ENCODE measurements around the gene CCNC.
A peak's percentile ranks its signal among the peaks of the same experiment; 100 is the strongest.

CCNC gene, protein sequence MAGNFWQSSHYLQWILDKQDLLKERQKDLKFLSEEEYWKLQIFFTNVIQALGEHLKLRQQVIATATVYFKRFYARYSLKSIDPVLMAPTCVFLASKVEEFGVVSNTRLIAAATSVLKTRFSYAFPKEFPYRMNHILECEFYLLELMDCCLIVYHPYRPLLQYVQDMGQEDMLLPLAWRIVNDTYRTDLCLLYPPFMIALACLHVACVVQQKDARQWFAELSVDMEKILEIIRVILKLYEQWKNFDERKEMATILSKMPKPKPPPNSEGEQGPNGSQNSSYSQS

DNA sequence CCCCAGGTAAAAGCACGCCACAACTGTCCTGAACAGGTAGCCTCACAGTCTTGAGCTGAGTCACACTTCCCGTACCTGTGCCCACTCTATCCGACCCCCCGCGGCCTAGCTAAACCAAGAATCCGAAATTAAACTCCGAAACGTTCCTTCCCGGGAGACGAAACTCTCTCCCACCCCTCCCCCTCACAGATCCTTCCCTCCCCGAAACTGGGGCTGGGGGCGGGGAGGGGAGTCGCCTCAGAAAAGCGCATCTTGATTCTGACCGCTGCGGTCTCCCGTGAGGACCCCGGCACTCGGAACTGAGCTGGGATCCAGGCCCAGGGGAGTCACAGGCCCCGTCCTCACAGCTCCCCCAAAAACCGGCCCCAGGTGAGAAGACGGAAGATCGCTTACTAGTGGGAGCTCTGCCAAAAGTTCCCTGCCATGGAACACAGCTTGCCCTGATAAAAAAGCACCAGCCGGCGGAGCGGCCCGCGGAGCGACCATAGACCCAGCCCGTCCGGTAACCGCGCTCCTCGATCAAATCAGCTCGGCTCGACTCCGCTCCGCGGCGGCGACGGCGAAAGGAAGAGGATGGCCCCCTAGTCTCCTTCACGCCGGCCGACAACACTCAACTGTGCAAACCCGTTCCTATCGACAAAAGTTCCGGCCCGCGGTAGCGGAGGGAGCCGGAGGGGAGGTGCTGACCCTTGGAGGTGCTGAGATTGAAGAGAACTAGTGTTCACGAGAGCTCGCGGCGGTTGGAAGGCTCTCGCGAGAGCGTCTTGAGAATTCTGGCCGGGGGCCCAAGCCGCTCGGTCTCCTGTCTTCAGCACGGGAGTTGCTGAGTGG is at the start of gene CCNC:
TSS of gene CCNC (minus strand) at position 558 of the 831 bp plus-strand sequence. CDS start at position 425, 133 bp downstream.
- peak; percentile 86 for DNase-seq (ENCODE audit: low read depth)

DNA sequence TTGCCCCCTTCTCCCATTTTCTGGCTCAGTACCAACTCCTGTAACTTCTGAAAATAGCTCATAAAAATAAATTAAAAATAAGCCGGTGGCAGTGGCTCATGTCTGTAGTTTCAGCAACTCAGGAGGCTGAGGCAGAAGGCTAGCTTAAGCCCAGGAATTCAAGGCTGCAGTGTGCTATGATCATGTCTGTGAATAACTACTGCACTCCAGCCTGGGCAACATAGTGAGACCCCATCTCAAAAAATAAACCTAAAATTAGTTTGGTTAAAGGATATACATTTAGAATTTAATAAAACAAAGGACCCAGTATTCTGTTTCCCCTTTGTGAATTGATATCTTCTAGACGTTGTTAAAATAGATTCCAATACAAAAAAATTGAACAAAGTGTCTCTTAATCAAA is 48.7 kb upstream of the CCNC start:
- DNase-seq (ENCODE audit: low read depth) = no peak

DNA sequence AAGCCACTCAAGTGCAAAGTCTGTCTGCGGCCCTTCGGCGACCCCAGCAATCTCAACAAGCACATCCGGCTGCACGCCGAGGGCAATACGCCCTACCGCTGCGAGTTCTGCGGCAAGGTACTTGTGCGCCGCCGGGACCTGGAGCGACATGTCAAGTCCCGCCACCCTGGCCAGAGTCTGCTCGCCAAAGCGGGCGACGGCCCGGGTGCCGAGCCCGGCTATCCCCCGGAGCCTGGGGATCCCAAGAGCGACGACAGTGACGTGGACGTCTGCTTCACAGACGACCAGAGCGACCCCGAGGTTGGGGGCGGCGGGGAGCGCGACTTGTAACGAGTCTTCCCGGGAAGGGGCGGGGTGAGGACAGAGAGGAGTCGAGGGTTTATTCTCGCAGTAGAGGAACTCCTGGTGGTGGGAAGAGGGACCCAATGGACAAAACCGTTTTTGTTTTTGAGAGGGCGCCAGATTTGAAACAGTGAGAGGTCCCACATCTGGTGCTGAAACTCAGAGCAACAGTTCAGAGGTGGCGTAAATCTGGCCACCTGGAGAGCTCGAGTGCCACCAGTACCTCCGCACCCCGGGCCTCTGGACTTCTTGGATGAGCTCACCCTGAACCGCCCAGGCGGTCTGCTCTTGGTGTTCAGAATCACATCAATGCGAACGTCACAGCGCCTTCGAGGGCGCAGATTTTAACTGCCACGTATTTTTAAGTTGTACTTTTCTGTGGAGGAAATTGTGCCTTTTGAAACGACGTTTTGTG is 46.1 kb upstream of the CCNC start:
- DNase-seq (ENCODE audit: low read depth) = no peak

DNA sequence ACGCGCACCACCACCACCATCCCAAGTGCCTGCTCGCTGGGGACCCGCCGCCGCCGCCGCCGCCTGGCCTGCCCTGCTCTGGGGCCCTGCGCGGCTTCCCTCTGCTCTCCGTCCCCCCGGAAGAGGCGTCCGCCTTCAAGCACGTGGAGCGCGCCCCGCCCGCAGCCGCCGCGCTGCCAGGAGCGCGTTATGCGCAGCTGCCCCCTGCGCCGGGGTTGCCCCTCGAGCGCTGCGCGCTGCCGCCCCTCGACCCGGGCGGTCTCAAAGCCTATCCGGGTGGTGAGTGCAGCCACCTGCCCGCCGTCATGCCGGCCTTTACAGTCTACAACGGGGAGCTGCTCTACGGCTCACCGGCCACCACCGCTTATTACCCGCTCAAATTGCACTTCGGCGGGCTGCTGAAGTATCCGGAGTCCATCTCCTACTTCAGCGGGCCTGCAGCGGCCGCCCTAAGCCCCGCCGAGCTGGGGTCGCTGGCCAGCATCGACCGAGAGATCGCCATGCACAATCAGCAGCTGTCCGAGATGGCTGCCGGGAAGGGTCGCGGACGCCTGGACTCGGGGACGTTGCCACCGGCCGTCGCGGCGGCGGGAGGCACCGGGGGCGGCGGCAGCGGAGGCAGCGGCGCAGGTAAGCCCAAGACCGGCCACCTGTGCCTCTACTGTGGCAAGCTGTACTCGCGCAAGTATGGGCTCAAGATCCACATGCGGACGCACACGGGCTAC is 45.4 kb upstream of the CCNC start:
- DNase-seq (ENCODE audit: low read depth) = no peak

DNA sequence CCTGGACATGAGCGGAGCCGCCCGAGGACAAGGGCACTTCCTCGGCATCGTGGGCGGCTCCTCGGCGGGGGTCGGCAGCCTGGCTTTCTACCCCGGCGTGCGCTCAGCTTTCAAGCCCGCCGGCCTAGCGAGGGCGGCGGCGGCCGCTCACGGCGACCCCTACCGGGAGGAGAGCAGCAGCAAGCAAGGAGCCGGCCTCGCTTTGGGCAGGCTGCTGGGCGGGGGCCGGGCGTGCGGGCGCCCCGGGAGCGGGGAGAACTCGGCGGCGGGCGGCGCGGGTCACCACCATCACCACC is 44.9 kb upstream of the CCNC start:
- no peak for DNase-seq (ENCODE audit: low read depth)

DNA sequence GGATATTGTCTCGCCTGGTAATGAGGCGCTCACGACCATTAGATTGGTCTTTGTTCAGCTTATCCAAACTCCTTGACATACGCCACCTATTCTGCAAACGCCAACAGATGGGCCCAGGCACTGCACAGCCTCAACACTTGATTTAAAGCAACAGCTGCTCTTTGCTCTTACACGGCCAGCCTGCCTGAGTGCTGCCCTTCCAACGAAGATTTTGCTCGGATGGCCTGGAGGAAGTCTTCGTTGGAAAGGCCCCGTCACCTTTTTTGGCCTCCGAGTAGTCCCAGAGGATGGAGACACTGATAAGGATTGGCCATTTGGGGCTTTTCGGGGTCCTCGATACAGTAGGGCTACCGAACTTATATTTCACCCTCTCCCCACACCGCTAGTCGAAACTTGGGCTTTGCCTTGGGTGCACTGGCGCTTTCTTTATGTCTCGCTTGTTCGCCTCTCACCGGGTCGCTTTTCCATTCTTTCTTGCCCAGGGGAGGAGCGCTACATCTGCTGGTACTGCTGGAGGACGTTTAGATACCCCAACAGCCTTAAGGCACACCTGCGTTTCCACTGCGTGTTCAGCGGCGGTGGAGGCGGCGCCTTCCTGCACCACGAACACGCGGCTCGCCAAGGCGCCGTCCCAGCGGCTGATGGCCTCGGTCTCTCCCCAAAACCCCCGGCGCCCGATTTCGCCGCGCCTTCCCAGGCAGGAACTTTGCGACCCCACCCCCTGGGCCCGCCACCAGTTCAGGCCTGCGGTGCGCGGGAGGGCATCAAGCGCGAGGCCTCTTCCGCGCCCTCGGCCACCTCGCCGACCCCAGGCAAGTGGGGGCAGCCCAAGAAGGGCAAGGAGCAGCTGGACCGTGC is 44.3 kb upstream of the CCNC start:
- DNase-seq (ENCODE audit: low read depth) = no peak

DNA sequence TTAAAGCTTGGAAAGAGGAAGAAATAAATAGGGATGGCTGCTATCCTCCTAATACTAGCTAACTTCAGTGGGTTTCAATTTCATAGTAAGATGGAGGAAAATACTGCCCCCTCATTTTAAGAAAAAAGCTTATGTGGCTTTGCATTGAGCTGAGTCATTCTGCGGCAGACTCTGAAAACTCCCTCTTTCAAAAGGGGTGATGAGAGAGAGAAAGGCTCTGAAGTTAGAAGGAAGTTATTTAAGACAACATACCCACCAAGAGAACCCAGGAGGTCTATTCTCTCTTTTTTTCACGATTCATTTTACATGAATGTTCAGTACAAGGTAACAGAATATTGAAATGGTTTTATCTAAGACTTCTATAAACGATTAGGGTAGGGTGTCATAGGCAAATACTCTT is 42.7 kb upstream of the CCNC start:
- DNase-seq (ENCODE audit: low read depth) = no peak

DNA sequence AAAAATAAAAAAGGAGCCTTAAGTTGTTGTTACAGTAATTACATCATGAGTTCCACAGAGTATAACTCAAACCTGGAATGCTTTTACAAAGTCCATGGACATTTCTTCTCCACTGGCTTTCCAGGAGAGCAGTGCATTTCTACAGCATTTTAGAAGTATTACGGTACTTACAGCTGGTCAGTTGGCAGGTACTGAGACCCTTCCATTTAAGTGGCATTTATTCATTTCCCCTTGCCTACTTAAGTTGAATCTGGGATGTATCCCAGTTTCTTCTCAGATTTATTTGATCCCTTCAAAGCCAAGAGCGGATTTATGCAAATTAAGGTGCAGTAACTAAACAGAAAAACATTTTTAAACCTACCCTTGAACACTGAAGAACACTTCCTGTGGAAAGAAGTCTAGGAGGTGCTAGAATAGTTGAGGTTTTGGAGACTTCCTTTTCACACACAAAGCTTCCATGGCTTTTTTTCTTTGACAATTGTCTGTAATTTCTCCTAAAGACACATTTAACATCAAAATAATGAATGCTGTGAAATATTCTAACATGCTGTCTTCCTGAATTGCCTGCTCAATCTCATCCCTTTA is 41.5 kb upstream of the CCNC start:
- no peak for DNase-seq (ENCODE audit: low read depth)

DNA sequence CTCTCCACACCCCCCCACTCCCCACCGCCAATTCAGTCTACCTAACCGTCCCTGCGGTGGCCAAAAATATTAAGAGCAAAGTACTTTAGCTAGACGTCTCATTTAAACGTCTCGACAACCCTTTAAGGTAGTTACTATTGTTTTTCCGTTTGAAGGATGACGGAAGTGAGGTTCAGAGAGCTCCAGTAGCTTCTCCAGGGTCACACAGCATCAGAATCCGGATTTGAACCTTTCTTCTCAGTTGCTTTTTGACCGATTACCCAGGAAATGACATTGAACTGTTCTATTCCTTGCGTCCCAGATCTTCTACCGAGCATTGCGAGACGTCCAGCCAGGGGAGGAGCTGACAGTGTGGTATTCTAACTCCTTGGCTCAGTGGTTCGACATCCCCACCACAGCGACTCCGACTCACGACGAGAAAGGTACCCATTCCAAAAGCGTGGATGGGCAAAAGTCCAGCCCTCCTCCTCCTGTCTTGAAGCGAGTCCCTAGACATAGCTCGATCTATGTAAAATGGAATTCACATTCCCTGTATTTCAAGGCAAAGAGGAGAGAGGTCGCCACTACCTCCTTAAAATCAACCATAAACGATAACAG is 40.5 kb upstream of the CCNC start:
- DNase-seq (ENCODE audit: low read depth) = no peak

DNA sequence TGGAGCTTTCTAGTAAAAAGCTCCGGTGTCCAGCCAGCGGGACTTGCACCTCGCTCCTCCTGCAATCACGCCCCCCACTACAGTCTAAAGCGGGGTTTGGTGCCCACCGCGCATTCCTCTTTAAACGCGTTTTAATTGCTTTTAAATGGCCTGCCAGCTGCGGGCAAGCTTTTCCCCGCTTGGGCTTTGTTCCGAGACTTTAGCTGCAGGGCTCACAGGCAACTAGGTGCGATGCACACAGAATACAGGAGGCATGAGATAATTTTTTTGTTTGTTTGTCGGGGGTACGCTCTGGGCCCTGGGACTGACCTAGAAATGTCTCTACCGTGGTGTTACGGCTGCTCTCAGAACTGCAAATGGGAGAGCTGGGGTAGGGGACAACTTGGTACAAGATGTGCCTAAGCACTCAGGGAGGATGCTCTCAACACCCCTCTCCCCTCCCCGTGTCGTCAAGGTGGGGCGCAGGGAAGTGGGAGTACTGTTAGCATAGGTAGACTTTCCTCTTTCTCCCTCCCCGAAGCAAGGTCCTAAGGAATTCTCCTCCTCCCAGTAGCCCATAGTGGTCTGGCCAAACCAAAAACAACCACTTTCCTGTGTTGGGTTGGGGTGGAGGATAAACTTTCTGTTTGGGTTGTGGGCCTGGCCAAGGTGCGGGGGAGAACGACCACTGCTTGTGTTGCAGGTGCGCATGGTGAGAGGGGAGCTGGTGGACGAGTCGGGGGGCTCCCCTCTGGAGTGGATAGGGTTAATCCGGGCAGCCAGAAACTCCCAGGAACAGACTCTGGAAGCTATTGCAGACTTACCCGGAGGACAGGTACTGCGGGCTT is 39.8 kb upstream of the CCNC start:
- no peak for DNase-seq (ENCODE audit: low read depth)

DNA sequence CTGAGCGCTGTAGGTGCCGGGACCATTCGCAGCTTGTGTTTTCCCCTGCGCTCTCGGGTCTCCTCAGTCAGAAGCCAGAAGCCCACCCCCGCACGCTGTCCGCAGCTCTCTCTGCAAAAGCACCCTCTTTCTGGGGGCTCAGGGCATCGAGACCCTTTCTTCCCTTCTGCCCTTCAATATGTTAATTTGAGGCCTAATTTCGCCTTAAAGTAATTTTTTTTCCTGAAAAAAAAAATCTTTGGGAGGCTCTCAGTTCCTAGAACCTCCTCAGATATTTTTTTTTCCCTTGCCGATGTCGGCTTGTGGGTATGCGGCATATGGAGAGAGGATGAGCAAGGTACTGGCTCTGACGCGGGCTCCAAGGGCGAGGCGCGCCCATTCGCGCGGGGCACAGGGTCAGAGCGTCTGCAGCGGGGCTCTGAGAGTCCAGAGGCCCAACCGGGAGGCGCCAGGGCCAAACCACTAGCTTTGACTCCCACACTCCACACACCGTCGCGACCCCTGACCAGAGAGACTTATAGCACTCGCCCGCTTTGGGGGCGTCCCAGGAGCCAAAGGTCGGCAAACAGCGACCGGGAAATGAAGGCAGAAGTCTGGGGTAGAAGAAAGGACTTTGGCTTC is 39.1 kb upstream of the CCNC start:
- DNase-seq (ENCODE audit: low read depth) = no peak

DNA sequence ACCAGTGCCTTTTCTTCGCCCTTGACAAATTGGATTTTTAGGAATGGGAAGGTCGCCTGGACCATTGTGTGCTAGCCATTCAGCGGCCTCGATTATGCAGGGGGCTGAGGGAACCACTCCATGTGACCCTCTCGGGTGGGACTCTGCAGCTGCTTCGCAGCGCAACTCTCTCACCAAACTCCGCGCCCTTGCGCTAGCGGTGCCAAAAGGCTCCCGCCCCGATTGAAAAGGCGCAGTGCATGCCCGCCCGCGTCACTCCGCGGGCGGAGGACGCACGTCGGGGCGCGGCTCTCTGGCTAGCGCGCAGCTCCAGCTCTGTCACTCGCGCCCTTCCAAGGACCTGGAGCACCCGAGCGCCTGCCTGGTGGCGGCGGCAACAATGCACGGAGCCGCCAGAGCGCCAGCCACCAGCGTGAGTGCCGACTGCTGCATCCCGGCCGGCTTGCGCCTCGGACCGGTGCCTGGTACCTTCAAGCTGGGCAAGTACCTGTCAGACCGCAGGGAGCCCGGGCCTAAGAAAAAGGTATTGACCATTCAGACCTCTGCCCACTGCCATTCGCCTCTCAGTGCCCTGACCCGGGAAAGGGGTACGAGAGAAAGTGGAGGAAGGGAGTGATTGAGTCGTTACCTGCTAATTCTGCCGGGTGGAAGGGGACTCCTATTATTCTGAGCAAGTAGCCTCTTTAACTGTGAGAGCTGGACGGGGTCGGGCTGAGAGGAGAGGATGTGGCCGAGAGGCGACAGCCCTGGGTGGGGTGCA is 38.4 kb upstream of the CCNC start, which contains the start of gene PRDM13:
TSS of gene PRDM13 (plus strand) at position 178 of the 760 bp plus-strand sequence. CDS start at position 380, 202 bp downstream.
- no peak for DNase-seq (ENCODE audit: low read depth)

DNA sequence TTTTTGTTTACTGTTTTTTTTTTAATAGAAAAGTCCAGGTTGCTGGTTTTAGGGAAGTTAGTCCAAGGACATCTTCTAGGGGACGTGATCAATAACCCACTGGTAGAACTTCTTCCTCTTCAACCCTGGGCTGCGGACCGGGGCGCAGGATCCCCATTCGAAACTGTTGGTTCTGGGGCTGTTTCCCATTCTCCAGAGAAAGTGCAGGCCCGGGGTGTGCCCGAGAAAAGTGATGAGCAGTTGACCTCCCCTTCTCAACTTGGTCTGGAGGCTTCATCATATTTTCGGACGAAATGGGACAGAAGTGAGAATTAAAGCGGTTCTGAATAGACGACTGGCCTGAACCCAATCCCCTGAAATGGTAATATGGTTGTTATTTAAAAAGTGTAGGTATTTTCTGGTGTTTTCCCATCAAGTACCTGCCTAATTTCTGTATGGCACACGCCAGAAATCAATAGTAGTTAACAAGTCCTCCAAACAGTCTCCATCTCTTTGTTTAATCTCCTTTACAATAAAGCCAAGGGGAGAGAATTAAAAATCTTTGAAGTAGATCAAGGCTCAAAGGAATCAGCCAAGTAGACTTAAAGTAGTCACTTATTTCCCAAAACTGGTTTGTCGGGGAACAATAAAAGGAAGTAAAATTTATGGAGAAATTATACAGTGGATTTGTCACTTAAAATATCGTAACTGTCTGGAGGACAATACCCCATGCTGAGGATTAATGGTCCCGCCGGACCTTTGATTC is 37.6 kb upstream of the CCNC start:
- no peak for DNase-seq (ENCODE audit: low read depth)

DNA sequence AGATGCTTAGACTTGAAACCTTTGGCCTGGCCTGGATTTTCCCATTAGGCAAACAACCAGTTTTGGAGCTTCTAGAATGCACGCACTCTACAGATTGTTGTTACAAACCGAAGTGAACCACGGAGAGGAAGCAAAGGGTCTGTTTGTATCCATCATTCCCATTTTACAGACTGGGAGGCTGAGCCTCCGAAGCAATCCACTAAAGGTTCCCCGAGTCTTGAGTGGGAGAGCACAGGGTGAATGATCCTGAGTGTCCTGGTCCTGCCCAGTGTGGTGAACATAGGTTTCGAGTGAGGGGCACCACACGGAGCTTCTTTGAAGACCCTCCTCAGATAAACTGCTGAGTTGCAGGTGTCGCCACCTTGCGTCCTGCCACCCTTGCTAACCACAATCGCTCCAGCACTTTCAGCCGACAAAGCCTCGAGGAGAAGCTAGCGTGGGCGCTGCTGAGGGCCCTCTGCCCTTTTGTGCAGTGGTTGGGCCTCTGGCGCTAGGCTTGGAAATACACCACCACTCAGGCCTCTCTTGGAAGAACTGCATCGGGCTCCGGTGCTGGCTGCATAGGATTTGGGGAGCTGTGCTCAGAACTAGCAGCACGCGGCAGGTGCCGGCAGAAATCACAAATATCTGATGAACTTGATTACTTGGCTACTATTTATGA is 36.7 kb upstream of the CCNC start:
- DNase-seq (ENCODE audit: low read depth) = no peak

DNA sequence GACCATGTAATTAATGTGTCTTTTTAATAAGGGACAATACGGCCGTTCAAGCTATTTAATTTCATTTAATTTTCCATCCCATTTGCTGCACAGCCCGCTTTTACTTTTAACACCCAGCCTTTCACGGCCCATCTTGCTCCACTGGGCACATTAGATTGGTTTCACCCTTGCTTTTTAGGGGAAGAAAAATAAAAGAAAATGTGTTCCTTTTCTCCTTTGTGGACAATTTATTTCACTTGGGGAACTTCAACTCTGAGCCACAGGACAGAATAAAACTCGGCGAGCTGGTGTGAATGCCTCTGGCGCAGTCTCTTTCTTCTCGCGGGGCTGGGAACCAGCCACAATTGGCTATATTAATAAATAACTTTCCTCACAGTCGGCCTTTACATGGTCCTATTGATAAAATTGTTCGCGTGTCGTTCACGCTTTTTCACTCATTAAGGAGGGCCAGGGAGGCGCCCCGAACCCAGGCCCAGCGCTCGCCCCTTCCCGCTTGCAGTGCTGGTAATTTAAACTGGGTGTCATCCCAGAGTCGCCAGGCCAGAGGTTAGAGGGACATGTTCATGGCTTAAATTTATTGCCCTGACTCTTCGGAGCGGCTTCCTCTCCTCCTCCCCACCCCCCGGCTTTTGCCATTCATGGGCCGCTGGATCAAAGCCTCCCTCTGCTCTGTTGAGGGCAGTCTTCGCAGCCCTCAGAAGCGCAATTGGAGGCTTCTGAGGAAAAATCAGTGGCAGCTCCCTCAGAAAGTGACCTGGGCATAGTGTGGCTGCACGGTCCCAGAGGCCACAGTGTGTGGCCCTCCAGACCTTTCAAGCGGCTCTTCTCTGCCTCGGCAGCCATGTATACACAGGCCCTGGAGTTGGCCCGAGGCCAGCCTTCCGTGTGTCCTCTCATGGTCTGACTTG is 36.0 kb upstream of the CCNC start:
- DNase-seq (ENCODE audit: low read depth) = no peak

All from CMK (cell line).